ENCODE measurements around the gene SLFN13.
"Not testable (repeated sequence)": the region's sequence is repeated elsewhere in the genome, so short reads cannot be mapped to it uniquely, and the experiment has no call there.

The SLFN13 gene

DNA sequence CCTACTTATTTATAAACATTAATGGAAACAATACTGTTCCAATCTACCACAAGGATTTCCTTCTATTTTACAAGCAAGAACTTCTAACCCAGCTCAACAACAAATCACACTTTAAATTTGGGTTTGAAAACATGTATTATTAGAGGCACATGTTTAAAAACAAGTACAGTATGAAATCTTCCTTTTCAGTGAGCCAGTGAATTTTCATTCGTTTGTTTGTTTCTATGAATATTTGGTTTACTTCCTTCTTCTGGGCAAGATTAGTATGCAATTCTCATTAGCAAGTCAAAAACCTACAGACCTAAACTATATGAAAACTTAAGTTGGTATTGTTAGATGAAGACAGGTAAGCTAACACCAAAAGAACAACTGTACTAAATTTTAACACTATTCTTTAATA, 42.0 kb downstream of the SLFN13 start:
- H3K36me3 ChIP-seq (ENCODE audit: control insufficient read depth, insufficient read depth, low read length) = 0 out of 2 replicates have a peak, but pooled peaks cover 2% of the 10 kb centered on the region
- H3K9me3 ChIP-seq (ENCODE audit: control insufficient read depth, insufficient read depth, low read length) = no peaks in the 10 kb centered on the region
- no peak overlapping the region for H3K27ac ChIP-seq (ENCODE audit: low read length)
- no peaks in the 10 kb centered on the region; the same call in 1 of the 2 replicates for H3K4me1 ChIP-seq (ENCODE audit: control insufficient read depth, insufficient read depth, low read length)
- no CpG with 5 or more reads among the region's 1 CpG for WGBS (ENCODE audit: insufficient coverage, insufficient read length)
- H3K27me3 ChIP-seq (ENCODE audit: control insufficient read depth, insufficient read depth, low read length) = no peaks in the 10 kb centered on the region
- no peak overlapping the region for H3K4me3 ChIP-seq (ENCODE audit: low read length)
- no peak for DNase-seq (ENCODE audit: low read depth, low spot score)

DNA sequence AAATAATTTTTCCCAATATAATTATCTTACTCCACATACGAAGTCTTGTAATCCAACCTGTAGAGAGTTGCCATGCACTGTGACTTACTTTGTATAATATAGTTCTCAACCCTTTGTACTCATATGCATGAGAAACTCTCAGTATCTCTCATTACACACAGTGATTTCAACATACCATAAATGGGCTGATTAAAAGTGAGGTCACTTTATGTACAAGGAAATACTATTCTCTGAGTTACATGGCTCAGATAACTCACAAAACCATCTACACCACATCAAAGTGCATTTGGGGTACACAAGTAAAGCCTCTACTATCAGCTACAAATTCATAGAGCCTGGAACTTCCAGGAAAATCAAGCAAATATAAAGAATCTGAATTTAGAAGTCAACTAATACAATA, 44.2 kb downstream of the SLFN13 start:
- DNase-seq (ENCODE audit: low read depth, low spot score) = no peak
- WGBS (ENCODE audit: insufficient coverage, insufficient read length) = no CpG with 5 or more reads among the region's 1 CpG

DNA sequence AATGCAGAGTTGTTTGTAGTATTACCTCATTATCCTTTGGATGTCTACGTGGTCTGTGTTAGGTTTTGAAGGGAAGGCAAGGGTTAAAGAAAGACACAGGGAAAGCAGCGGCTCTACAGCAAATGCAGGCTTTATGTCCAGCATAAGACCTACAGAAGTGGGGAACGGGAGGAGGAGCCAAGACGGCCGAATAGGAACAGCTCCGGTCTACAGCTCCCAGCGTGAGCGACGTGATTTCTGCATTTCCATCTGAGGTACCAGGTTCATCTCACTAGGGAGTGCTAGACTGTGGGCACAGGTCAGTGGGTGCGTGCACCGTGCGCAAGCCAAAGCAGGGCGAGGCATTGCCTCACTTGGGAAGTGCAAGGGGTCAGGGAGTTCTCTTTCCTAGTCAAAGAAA, 54.8 kb downstream of the SLFN13 start:
- H3K4me1 ChIP-seq (ENCODE audit: control insufficient read depth, insufficient read depth, low read length); DNase-seq (ENCODE audit: low read depth, low spot score); H3K4me3 ChIP-seq (ENCODE audit: low read length): not testable (repeated sequence)

More for the DNA sequence above, 44.2 kb downstream of the SLFN13 start:
- H3K4me1 ChIP-seq (ENCODE audit: control insufficient read depth, insufficient read depth, low read length) = no peaks in the 10 kb centered on the region
- no peak overlapping the region for H3K4me3 ChIP-seq (ENCODE audit: low read length)
- H3K9me3 ChIP-seq (ENCODE audit: control insufficient read depth, insufficient read depth, low read length) = no peaks in the 10 kb centered on the region
- H3K27me3 ChIP-seq (ENCODE audit: control insufficient read depth, insufficient read depth, low read length) = no peaks in the 10 kb centered on the region
- H3K27ac ChIP-seq (ENCODE audit: low read length) = no peak overlapping the region
- no peaks in the 10 kb centered on the region for H3K36me3 ChIP-seq (ENCODE audit: control insufficient read depth, insufficient read depth, low read length)

DNA sequence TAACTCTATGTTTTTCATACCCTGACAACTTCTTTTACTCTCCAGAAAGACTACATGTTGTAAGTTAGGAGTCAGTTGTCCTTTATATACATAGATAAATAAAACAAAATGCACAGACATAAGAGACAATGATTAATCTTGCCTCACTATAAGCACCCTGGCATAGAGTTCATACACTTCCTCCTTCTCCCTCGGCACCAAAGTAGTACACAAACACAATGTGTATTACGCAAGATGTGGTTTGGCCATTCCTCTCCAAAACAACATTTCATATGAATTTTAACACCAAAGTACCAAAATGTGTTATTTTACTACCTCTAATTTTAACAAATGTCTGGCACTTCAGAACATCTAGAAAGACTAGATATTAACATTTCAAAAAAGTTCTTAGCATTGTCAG, 57.9 kb downstream of the SLFN13 start:
- Histone ChIP-seq H3K4me3 (ENCODE audit: low read length) (no peak overlapping the region), H3K9me3 (ENCODE audit: control insufficient read depth, insufficient read depth, low read length) (no peaks in the 10 kb centered on the region), H3K27ac (ENCODE audit: low read length) (no peak overlapping the region), H3K36me3 (ENCODE audit: control insufficient read depth, insufficient read depth, low read length) (no peaks in the 10 kb centered on the region), H3K4me1 (ENCODE audit: control insufficient read depth, insufficient read depth, low read length) (no peaks in the 10 kb centered on the region), H3K27me3 (ENCODE audit: control insufficient read depth, insufficient read depth, low read length) (no peaks in the 10 kb centered on the region)
- DNase-seq (ENCODE audit: low read depth, low spot score) = no peak
- no CpG with 5 or more reads among the region's 2 CpGs for WGBS (ENCODE audit: insufficient coverage, insufficient read length)

More for the DNA sequence above, 54.8 kb downstream of the SLFN13 start:
- H3K9me3 ChIP-seq (ENCODE audit: control insufficient read depth, insufficient read depth, low read length); H3K27me3 ChIP-seq (ENCODE audit: control insufficient read depth, insufficient read depth, low read length); H3K36me3 ChIP-seq (ENCODE audit: control insufficient read depth, insufficient read depth, low read length); H3K27ac ChIP-seq (ENCODE audit: low read length): not testable (repeated sequence)
- WGBS (ENCODE audit: insufficient coverage, insufficient read length) = no CpG with 5 or more reads among the region's 13 CpGs

DNA sequence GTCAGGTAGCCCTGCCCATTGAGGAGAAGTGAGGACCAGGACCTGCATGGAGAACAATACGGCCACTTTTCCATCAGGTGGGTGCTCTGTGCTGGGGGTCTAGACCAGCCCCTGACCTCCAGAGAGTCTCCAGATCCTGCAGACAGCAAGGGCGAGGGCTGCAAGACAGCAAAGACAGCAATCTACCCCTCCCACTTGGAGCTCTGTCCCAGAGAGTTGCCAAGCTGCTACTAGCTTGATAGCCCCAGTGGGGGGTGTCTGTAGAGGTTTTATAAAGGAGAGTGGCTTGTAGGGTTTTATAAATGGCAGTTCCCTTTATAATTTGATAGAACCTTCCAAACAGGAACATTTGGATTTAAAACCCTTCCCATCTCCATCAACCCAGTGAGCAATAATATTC, 58.4 kb downstream of the SLFN13 start:
- Histone ChIP-seq H3K36me3 (ENCODE audit: control insufficient read depth, insufficient read depth, low read length) (no peaks in the 10 kb centered on the region), H3K9me3 (ENCODE audit: control insufficient read depth, insufficient read depth, low read length) (no peaks in the 10 kb centered on the region), H3K4me1 (ENCODE audit: control insufficient read depth, insufficient read depth, low read length) (no peaks in the 10 kb centered on the region), H3K27me3 (ENCODE audit: control insufficient read depth, insufficient read depth, low read length) (no peaks in the 10 kb centered on the region), H3K4me3 (ENCODE audit: low read length) (no peak overlapping the region), H3K27ac (ENCODE audit: low read length) (no peak overlapping the region)
- no CpG with 5 or more reads among the region's 2 CpGs for WGBS (ENCODE audit: insufficient coverage, insufficient read length)
- DNase-seq (ENCODE audit: low read depth, low spot score) = no peak

DNA sequence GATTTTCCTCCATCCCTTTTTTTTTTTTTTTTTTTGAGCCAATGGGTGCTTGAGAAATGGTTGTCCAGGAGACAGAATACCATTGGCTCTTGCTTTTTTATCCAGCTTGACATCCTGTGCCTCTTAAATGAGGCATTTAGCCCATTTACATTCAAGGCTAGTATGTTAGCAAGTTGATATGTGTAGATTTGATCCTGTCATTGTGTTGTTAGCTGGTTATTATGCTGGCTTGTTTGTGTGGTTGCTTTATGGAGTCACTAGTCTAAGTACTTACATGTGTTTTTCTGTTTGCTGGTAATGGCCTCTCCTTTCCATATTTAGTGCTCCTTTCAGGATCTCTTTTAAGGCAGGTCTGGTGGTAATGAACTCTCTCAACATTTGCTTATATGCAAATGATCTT, 61.1 kb downstream of the SLFN13 start:
- H3K4me1 ChIP-seq (ENCODE audit: control insufficient read depth, insufficient read depth, low read length) = no peaks in the 10 kb centered on the region
- DNase-seq (ENCODE audit: low read depth, low spot score) = no peak
- no peaks in the 10 kb centered on the region for H3K27me3 ChIP-seq (ENCODE audit: control insufficient read depth, insufficient read depth, low read length)
- H3K27ac ChIP-seq (ENCODE audit: low read length) = no peak overlapping the region
- H3K36me3 ChIP-seq (ENCODE audit: control insufficient read depth, insufficient read depth, low read length) = no peaks in the 10 kb centered on the region
- no peaks in the 10 kb centered on the region for H3K9me3 ChIP-seq (ENCODE audit: control insufficient read depth, insufficient read depth, low read length)
- H3K4me3 ChIP-seq (ENCODE audit: low read length) = no peak overlapping the region
